ENCODE results near the gene BRICD5. TPM values are rescaled to one million over a fixed set of nuclear protein-coding genes. Genes with fewer than 3 reads are reported as not detected.

Gene BRICD5
- total RNA-seq, 1 donor from 2014 or later = 7.2 TPM

- no peak for DNase-seq (ENCODE audit: low read depth)
These were observed 28.7 kb downstream of the BRICD5 start for GRCh38 chr16:2181952-2182351.

GRCh38 chr16:2180962-2181923 lies 29.4 kb downstream of the BRICD5 start:
- DNase-seq (ENCODE audit: low read depth) = no peak

GRCh38 chr16:2180461-2180860 lies 30.2 kb downstream of the BRICD5 start:
- no peak for DNase-seq (ENCODE audit: low read depth)

- DNase-seq (ENCODE audit: low read depth) = no peak
These were observed 31.1 kb downstream of the BRICD5 start for GRCh38 chr16:2179576-2179975.

GRCh38 chr16:2179107-2179501 lies 31.6 kb downstream of the BRICD5 start:
- no peak for DNase-seq (ENCODE audit: low read depth)

- no peak for DNase-seq (ENCODE audit: low read depth)
These were observed 32.1 kb downstream of the BRICD5 start for GRCh38 chr16:2178321-2179106.

GRCh38 chr16:2177561-2177960 lies 33.1 kb downstream of the BRICD5 start:
- DNase-seq (ENCODE audit: low read depth) = no peak

GRCh38 chr16:2177101-2177500 lies 33.6 kb downstream of the BRICD5 start:
- DNase-seq (ENCODE audit: low read depth) = no peak

GRCh38 chr16:2176047-2176446 lies 34.6 kb downstream of the BRICD5 start:
- DNase-seq (ENCODE audit: low read depth) = no peak

GRCh38 chr16:2175454-2175853 lies 35.2 kb downstream of the BRICD5 start:
- DNase-seq (ENCODE audit: low read depth) = no peak

GRCh38 chr16:2174396-2175131 lies 36.1 kb downstream of the BRICD5 start:
- DNase-seq (ENCODE audit: low read depth) = no peak

GRCh38 chr16:2173916-2174315 lies 36.7 kb downstream of the BRICD5 start:
- no peak for DNase-seq (ENCODE audit: low read depth)

GRCh38 chr16:2173366-2173765 lies 37.3 kb downstream of the BRICD5 start:
- DNase-seq (ENCODE audit: low read depth) = no peak

- DNase-seq (ENCODE audit: low read depth) = no peak
These were observed 37.9 kb downstream of the BRICD5 start for GRCh38 chr16:2172688-2173335.

- no peak for DNase-seq (ENCODE audit: low read depth)
These were observed 39.0 kb downstream of the BRICD5 start for GRCh38 chr16:2171601-2172178.

GRCh38 chr16:2170587-2171435 lies 39.9 kb downstream of the BRICD5 start:
- no peak for DNase-seq (ENCODE audit: low read depth)

- no peak for DNase-seq (ENCODE audit: low read depth)
These were observed 40.6 kb downstream of the BRICD5 start for GRCh38 chr16:2170080-2170479.

GRCh38 chr16:2167068-2167638 lies 43.5 kb downstream of the BRICD5 start:
- DNase-seq (ENCODE audit: low read depth) = no peak
